H1 (cell line): ENCODE data around the gene TDRD3. TPM values are rescaled to one million over a fixed set of nuclear protein-coding genes. Genes with fewer than 3 reads are reported as not detected.

Experiments
- CTCF ChIA-PET: fragments of 300-600 bp; sonication (Branson Sonifier 250); formaldehyde crosslinking; loops from one replicate; lab custom pipeline; 2021; ENCODE audit not compliant: partially characterized antibody; lab: Charles Lee
- POLR2A ChIA-PET: fragments of 300-600 bp; sonication (Branson Sonifier 250); formaldehyde crosslinking; loops from one replicate; lab custom pipeline; 2021; ENCODE audit warnings: inconsistent platforms; ENCODE audit not compliant: partially characterized antibody; lab: Charles Lee
- DNase-seq, 2 experiments: peaks; one replicate each; pipeline versions ENCODE4 v3.0.0 to v3.0.0-alpha.2; 2010 to 2022; ENCODE audit warnings: low spot score in 2 of 2, low read depth in 1 of 2, mixed read lengths in 1 of 2
- FAIRE-seq: peaks from 2 replicates; lab custom pipeline; 2011; peaks lifted over from hg19 to GRCh38; lab: Jason Lieb, UNC
- H2AFZ ChIP-seq: 2 replicates; pipeline ENCODE4 v1.8.1; 2012; ENCODE audit warnings: low read length, inconsistent platforms
- H2AK5ac ChIP-seq: 2 replicates; pipeline ENCODE4 v1.6.1; 2013; ENCODE audit warnings: low read depth, low read length
- H2BK120ac ChIP-seq: replicated peaks from 2 replicates; pipeline ENCODE3; 2013; ENCODE audit warnings: low read depth, low read length, inconsistent platforms
- H2BK12ac ChIP-seq: 2 replicates; pipeline ENCODE4 v1.6.1; 2013; ENCODE audit warnings: low read depth, low read length
- H2BK15ac ChIP-seq: 2 replicates; pipeline ENCODE4 v1.6.1; 2013; ENCODE audit warnings: low read length
- H2BK20ac ChIP-seq: 2 replicates; pipeline ENCODE4 v1.6.1; 2013; ENCODE audit warnings: low read length
- H2BK5ac ChIP-seq: 2 replicates; pipeline ENCODE4 v1.6.1; 2013; ENCODE audit warnings: low read depth, low read length
- H3K14ac ChIP-seq: 2 replicates; pipeline ENCODE4 v1.6.1; 2013; ENCODE audit warnings: inconsistent platforms; ENCODE audit not compliant: insufficient read length
- H3K18ac ChIP-seq: 2 replicates; pipeline ENCODE4 v1.6.1; 2013; ENCODE audit warnings: low read length; ENCODE audit errors: extremely low read depth
- H3K23ac ChIP-seq: 2 replicates; pipeline ENCODE4 v1.6.1; 2013; ENCODE audit warnings: inconsistent platforms; ENCODE audit not compliant: insufficient read length
- H3K23me2 ChIP-seq: 2 replicates; pipeline ENCODE4 v1.6.1; 2013; ENCODE audit warnings: low read depth, low read length
- H3K27ac ChIP-seq: 2 replicates; pipeline ENCODE4 v1.6.1; 2011; ENCODE audit warnings: low read depth, low read length, inconsistent platforms
- H3K27me3 ChIP-seq, 4 experiments: replicated peaks in 1 of 4; 1 replicate in 1 of 4; 2 replicates in 3 of 4; pipeline versions ENCODE4 v1.6.1 to v1.8.1; 2011 to 2013; ENCODE audit warnings: low read length in 3 of 4, mild to moderate bottlenecking in 3 of 4, inconsistent platforms in 2 of 4, mixed read lengths in 2 of 4, moderate library complexity in 1 of 4; ENCODE audit not compliant: control insufficient read depth in 3 of 4, insufficient read depth in 3 of 4; ENCODE audit errors: extremely low read depth in 1 of 4
- H3K36me3 ChIP-seq, 4 experiments: 2 replicates each; pipeline versions ENCODE4 v1.6.1 to v1.8.1; 2011 to 2013; ENCODE audit warnings: mild to moderate bottlenecking in 4 of 4, low read length in 3 of 4, moderate library complexity in 2 of 4, control low read depth in 1 of 4, inconsistent platforms in 1 of 4; ENCODE audit not compliant: insufficient read depth in 4 of 4, control insufficient read depth in 2 of 4
- H3K4ac ChIP-seq: replicated peaks from 2 replicates; pipeline ENCODE3; 2013; ENCODE audit warnings: low read length, low read depth, mixed read lengths, inconsistent platforms; ENCODE audit not compliant: insufficient read length
- H3K4me1 ChIP-seq, 4 experiments: replicated peaks in 1 of 4; 1 replicate in 1 of 4; 2 replicates in 3 of 4; pipeline versions ENCODE4 v1.6.1 to v1.8.1; 2011 to 2013; ENCODE audit warnings: low read length in 3 of 4, inconsistent platforms in 2 of 4, mixed read lengths in 1 of 4; ENCODE audit not compliant: insufficient read depth in 4 of 4, control insufficient read depth in 3 of 4
- H3K4me2 ChIP-seq, 2 experiments: 2 replicates each; pipeline versions ENCODE4 v1.6.1 to v1.8.1; 2011 to 2013; ENCODE audit warnings: low read depth in 2 of 2, low read length in 2 of 2, control low read depth in 1 of 2, inconsistent platforms in 1 of 2, mild to moderate bottlenecking in 1 of 2; ENCODE audit not compliant: insufficient read depth in 1 of 2
- H3K4me3 ChIP-seq, 4 experiments: fragments of 200-600, 300-600 bp in 1 of 4; sonication (generic), shearing (Covaris generic), sonication (Bioruptor Twin) in 1 of 4; 2 replicates each; pipeline versions ENCODE4 v1.5.1 to v1.8.1; 2011 to 2016; ENCODE audit warnings: low read length in 4 of 4, low read depth in 3 of 4, control low read depth in 2 of 4, inconsistent platforms in 2 of 4, mild to moderate bottlenecking in 2 of 4, mixed read lengths in 1 of 4, moderate library complexity in 1 of 4; ENCODE audit not compliant: insufficient read depth in 2 of 4; ENCODE audit errors: extremely low read depth in 1 of 4
- H3K56ac ChIP-seq: replicated peaks from 2 replicates; pipeline ENCODE3; 2013; ENCODE audit warnings: low read depth, mild to moderate bottlenecking, mixed read lengths, low read length, inconsistent platforms; ENCODE audit not compliant: insufficient read length
- H3K79me1 ChIP-seq: 2 replicates; pipeline ENCODE4 v1.6.1; 2013; ENCODE audit warnings: low read depth, low read length, control low read depth
- H3K79me2 ChIP-seq, 2 experiments: 2 replicates each; pipeline versions ENCODE4 v1.6.1 to v1.8.1; 2012 to 2013; ENCODE audit warnings: low read length in 2 of 2, mild to moderate bottlenecking in 2 of 2, inconsistent platforms in 1 of 2; ENCODE audit not compliant: insufficient read depth in 2 of 2, control insufficient read depth in 1 of 2
- H3K9ac ChIP-seq, 4 experiments: replicated peaks in 1 of 4; 1 replicate in 1 of 4; 2 replicates in 3 of 4; pipeline versions ENCODE4 v1.6.1 to v1.8.1; 2011 to 2013; ENCODE audit warnings: low read depth in 3 of 4, low read length in 3 of 4, control low read depth in 2 of 4, mild to moderate bottlenecking in 2 of 4, moderate library complexity in 2 of 4, inconsistent platforms in 1 of 4; ENCODE audit errors: extremely low read depth in 1 of 4
- H3K9me3 ChIP-seq, 2 experiments: 2 replicates each; pipeline versions ENCODE4 v1.6.1 to v1.8.1; 2012 to 2013; ENCODE audit warnings: mild to moderate bottlenecking in 2 of 2, moderate library complexity in 2 of 2, control low read depth in 1 of 2, inconsistent platforms in 1 of 2, low read depth in 1 of 2, low read length in 1 of 2, mixed read lengths in 1 of 2; ENCODE audit not compliant: insufficient read depth in 2 of 2
- H4K20me1 ChIP-seq, 2 experiments: replicated peaks in 1 of 2; 2 replicates each; pipeline versions ENCODE3 to v1.8.1; 2011 to 2013; ENCODE audit warnings: inconsistent platforms in 2 of 2, low read length in 2 of 2, mild to moderate bottlenecking in 1 of 2; ENCODE audit not compliant: insufficient read depth in 2 of 2, control insufficient read depth in 1 of 2
- H4K5ac ChIP-seq: 2 replicates; pipeline ENCODE4 v1.6.1; 2013; ENCODE audit warnings: low read length, low read depth, mixed read lengths, inconsistent platforms; ENCODE audit not compliant: insufficient read length
- H4K8ac ChIP-seq: 2 replicates; pipeline ENCODE4 v1.8.0; 2013; ENCODE audit warnings: mild to moderate bottlenecking, moderate library complexity, low read length, inconsistent platforms; ENCODE audit not compliant: insufficient read depth; ENCODE audit errors: extremely low read depth
- H4K91ac ChIP-seq: replicated peaks from 2 replicates; pipeline ENCODE3; 2013; ENCODE audit warnings: low read length, mixed read lengths, inconsistent platforms; ENCODE audit not compliant: insufficient read length
- GABPA ChIP-seq: IDR thresholded peaks from 2 replicates; pipeline ENCODE4 v1.6.1; 2011; ENCODE audit warnings: mild to moderate bottlenecking, low read length, moderate library complexity, borderline replicate concordance; ENCODE audit not compliant: insufficient read depth
- WGBS, 2 experiments: shearing (Covaris generic) in 1 of 2; methylation state at CpG; one replicate each; pipeline versions ENCODE4 v1.1.6 to v1.1.7; 2013 to 2015; ENCODE audit warnings: low lambda C conversion rate in 2 of 2, mixed read lengths in 2 of 2, inconsistent platforms in 1 of 2, low coverage in 1 of 2, missing lambda C conversion rate in 1 of 2; ENCODE audit not compliant: insufficient replicate concordance in 2 of 2, insufficient coverage in 1 of 2, insufficient read length in 1 of 2; ENCODE audit errors: extremely low coverage in 1 of 2, missing lambda C conversion rate in 1 of 2; 5-methylcytosine and 5-hydroxymethylcytosine counted together
- polyA plus RNA-seq, 7 experiments: library from polyadenylated mRNA; depleted of rRNA in 3 of 7; stranded (reverse) in 5 of 7; unstranded in 2 of 7; fragments of >200 nt in 5 of 7; fragments of 200-250 nt in 2 of 7; gene quantifications; 1 replicate in 5 of 7; 2 replicates in 1 of 7; 4 replicates in 1 of 7; pipeline versions ENCODE4 v1.2.1 to v1.2.3, GENCODE V29; 2011 to 2013; ENCODE audit warnings: missing spikeins in 2 of 7, mixed read lengths in 2 of 7
- total RNA-seq: library from RNA; stranded (reverse); fragmentation: NEBNext Ultra II Directional; extraction: Animal tissue kit (Norgen Biotek cat#: 25700); gene quantifications from 2 replicates; pipeline ENCODE4 v1.2.1, GENCODE V29; 2021

Gene TDRD3
- total and polyA plus RNA-seq, 2 of the 8 experiments (the other 6 are each of a cell fraction or from before 2014, with no cell fraction given): 2.5 to 14.7 TPM

GRCh38 chr13:60611523-60611922, 214.5 kb downstream of the TDRD3 start:
- no peak overlapping the region for H3K56ac ChIP-seq
- H2BK12ac ChIP-seq: no peak overlapping the region
- CTCF ChIA-PET: interaction anchor here (0.7 to 3.9 kb wide), 6 partner anchors 15 to 162 kb away, joined by 3 to 29 read pairs (median 4); no protein-coding TSS in a partner anchor
- no peaks in the 10 kb centered on the region; a peak in 1 of 7 replicates for H3K4me1 ChIP-seq
- POLR2A ChIA-PET: no interaction called here
- H3K18ac ChIP-seq: no peak overlapping the region
- FAIRE-seq (no peak), DNase-seq (no peak)
- no peak overlapping the region for H2BK5ac ChIP-seq
- H2BK120ac ChIP-seq: no peak overlapping the region
- no peak for TF ChIP-seq GABPA
- H2BK20ac ChIP-seq: no peak overlapping the region
- no peaks in the 10 kb centered on the region for H3K79me2 ChIP-seq
- H3K23me2 ChIP-seq: no peaks in the 10 kb centered on the region
- WGBS, 2 experiments: 96% methylated on average over 2 of the region's 2 CpGs; no CpG with 5 or more reads in 1 of the 2 experiments
- H3K9me3 ChIP-seq: no peaks in the 10 kb centered on the region
- no peak overlapping the region for H3K23ac ChIP-seq
- no peak overlapping the region for H4K8ac ChIP-seq
- no peaks in the 10 kb centered on the region for H3K27me3 ChIP-seq
- H3K14ac ChIP-seq: no peak overlapping the region
- H3K36me3 ChIP-seq: no peaks in the 10 kb centered on the region
- H3K4ac ChIP-seq: no peak overlapping the region
- no peak overlapping the region for H3K9ac ChIP-seq
- no peak overlapping the region for H3K27ac ChIP-seq
- H2AFZ ChIP-seq: no peak overlapping the region
- H3K4me2 ChIP-seq: no peak overlapping the region
- H3K79me1 ChIP-seq: no peaks in the 10 kb centered on the region
- H4K20me1 ChIP-seq: no peaks in the 10 kb centered on the region
- H3K4me3 ChIP-seq: no peak overlapping the region
- no peak overlapping the region for H4K91ac ChIP-seq
- H4K5ac ChIP-seq: no peak overlapping the region
- no peak overlapping the region for H2BK15ac ChIP-seq
- H2AK5ac ChIP-seq: no peak overlapping the region
